Ramos (cell line): ENCODE results near the gene MUSK.
"Not testable (repeated sequence)": the region's sequence is repeated elsewhere in the genome, so short reads cannot be mapped to it uniquely, and the experiment has no call there.

ENCODE experiments used
- in situ Hi-C: fragments of 300-500 bp; cut with MboI; formaldehyde crosslinking; loops from one replicate; pipeline ENCODE4 v1.14.3; 2022; ENCODE audit warnings: low sequenced_read_pairs; ENCODE audit not compliant: unreplicated experiment

The MUSK gene

DNA sequence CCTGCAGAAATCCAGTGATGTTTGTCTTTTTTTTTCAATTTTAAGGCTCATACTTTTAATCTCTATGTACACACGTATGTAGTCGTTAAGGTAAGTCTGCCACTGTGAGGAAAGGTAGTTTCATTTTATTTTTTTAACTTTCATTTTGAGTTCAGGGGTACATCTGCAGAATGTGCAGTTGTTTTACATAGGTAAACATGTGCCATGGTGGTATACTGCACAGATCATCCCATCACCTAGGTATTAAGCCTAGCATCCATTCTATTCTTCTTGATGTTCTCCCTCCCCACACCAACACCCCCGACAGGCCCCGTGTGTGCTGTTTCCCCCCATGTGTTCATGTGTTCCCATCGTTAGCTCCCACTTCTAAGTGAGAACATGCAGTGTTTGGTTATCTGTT is 19.7 kb downstream of the MUSK start:
- in situ Hi-C loops = no loop called here

DNA sequence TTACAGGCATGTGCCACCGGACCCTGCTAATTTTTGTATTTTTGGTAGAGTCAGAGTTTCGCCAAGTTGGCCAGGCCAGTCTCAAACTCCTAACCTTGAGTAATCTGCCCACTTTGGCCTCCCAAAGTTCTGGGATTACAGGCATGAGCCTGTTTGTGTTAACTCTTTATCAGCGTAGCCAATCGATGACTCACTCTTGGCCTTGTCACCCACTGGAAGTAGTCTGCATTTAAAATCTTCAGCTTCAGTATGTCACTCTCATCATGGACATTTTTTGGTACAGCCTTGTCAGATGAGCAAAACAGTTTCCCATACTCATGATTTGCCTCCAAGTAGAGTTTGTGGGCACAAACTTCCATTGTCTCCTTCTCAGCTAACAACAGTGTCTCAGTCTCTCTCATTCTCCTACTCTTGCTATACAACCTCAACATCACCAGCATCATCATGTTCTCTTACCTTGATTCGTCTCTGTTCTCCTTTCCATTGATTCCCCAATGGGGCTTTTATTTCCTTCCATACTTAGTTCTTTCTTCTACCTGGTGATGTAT is 22.5 kb downstream of the MUSK start:
- in situ Hi-C loops = no loop called here

DNA sequence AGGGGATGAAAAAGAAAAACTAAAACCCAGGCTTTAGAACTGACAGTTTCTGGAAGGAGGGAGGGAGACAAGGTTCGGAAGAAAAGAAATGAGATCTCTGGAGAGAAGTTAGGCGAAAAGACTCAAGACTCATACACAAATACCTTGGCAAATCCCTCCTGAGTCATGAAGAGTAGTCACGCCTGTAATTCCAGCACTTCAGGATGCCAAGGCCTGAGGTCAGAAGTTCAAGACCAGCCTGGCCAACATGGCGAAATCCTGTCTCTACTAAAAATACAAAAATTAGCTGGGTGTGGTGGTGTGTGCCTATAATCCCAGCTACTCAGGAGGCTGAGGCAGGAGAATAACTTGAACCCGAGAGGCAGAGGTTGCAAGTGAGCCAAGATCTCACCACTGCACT is 27.3 kb downstream of the MUSK start:
- in situ Hi-C loops = not testable (repeated sequence)

DNA sequence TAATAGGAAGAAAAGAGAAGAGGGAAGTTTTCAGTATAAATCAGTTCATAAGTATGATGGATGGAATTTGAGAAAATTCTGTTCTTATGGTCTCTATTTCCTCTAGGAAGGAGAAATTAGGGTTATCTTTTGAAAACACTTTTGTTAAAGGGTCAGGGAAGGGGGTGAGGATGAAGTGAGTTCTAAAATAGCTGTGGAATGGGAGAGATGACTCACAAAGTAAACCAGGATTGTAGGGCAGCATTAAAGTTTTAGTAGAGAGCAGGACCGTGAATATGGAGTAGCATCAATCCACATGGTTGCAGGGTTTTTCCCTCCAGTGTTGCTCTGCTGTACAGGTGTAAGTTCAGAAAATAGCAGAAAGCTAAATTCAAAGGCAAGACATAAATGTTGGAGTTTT is 32.4 kb downstream of the MUSK start:
- in situ Hi-C loops = no loop called here

DNA sequence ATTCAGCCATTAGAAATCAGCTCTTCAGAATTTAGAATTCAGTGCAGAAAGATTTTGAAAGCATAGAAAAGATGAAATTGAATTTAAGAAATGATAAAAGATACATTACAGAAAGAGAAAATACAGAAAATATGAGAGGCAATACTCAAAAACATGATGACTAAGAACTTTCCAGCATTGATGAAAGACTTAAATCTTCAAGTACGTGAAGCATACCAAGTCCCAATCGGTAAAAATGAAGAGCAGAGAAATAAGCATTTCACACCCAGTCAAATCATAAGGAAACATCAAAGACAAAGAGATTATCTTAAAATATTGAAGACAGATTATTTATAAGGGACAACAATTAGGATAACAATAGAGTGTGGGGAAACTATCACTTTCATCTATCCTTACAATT is 35.1 kb downstream of the MUSK start:
- in situ Hi-C loops = no loop called here

DNA sequence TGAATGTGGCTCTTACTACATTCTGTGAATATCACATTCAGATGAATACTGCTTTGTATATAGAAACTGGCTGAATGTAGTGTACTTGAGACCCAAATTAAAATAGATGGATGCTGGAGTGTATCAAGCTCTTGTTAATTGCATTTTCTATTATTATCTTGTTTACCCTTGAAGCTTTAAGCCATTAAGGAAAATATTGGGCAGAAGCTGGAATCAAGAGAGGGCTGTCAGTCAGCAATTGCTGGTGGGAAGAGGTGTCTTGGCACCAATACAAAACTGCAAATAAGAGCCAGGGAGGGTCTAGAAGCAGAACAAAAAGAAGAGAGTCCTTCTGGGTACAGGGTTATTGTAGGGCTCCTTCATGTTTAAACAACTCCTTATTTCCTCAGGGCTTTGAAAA is 38.8 kb downstream of the MUSK start:
- in situ Hi-C loops = no loop called here

DNA sequence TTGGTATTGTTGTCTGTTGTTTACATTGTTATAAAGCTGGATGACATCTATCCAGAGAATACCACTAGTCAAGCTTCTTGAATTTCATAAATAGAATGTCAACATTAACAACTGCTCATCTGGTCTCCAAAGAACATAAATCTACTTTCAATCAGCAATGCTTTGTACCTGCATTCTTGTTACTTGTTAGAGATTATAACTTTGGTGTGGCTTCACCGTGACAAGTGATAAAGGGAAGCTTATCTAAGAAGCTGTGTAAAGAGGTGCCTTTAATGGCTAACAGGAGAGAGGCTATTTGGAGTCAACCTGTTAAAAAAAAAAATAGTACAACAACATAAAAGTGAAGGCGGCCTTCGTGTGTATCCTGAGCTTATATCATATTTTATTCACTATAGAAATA is 41.8 kb downstream of the MUSK start:
- in situ Hi-C loops = no loop called here

DNA sequence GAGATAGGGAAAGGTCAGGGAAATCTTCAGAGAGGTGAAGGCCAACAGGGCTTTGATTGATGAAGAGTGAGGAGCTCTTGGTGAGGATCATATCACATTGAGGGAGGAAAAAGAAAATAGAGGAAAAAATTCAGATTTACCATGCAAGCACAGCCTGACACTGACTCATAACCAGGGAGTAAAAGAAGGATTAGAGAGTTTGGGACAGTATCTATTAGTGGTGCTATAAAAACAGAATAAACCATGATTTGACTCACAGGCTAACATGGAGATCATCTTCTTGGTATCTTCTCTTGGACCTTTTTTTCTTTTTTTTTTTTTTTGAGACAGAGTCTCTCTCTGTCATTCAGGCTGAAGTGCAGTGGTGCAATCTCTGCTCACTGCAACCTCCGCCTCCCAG is 44.4 kb downstream of the MUSK start:
- in situ Hi-C loops = no loop called here

DNA sequence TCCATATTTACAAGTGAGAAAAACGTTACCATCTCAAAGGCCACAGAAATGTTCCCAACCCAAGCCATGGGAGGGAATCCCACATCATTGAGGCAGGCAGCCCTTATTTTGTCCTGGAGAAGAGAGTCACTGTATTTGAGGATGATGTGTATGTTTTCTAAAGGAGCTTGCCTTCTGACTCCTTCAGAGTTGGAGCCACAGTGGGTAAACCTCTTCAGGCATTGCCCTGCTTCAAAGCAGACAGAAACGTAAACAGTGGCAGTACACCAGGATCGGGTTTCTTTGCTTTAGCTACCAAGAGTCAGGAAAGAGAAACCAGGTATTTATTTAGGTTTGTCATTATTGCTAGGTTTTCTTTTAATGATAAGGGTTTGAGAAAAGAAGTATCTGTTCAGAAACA is 45.7 kb downstream of the MUSK start:
- in situ Hi-C loops = no loop called here

DNA sequence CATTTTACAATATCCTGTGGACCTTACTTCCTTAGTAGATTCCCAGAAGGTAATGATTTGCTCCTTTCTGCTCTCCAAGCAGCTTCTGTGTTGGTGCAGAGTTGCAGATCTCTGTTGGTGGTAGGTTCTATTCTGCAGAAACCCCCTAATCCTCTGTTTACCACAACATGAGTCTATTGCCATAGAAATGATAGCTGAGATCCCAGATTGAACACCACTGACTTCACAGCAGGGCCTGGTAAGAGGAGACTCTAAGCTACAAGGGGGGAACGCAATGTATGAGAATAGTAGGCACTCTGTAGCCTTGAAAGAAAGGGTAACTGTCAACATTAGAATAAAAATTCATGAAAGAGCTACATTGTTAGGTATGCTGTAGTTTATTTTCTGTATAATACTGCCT is 59.5 kb downstream of the MUSK start:
- in situ Hi-C loops = no loop called here

DNA sequence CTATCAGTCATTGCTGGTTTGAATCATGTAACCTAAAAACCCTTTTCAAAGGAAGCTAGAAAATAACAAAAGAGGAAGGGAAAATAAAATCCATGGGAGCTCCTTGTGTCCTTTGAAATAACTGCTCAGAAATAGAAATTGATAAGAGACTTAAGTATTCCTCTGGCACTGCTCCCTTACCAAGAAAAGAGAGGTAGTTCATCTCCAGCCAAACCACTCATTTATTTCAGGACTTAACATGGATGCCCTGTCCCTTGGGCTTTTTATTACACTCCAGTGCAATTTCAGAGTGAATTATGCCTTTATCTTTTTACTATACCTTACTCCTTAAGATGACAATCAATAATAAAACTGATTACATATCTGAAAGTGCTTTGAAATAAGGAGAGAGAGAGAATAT is 61.0 kb downstream of the MUSK start:
- in situ Hi-C loops = no loop called here

DNA sequence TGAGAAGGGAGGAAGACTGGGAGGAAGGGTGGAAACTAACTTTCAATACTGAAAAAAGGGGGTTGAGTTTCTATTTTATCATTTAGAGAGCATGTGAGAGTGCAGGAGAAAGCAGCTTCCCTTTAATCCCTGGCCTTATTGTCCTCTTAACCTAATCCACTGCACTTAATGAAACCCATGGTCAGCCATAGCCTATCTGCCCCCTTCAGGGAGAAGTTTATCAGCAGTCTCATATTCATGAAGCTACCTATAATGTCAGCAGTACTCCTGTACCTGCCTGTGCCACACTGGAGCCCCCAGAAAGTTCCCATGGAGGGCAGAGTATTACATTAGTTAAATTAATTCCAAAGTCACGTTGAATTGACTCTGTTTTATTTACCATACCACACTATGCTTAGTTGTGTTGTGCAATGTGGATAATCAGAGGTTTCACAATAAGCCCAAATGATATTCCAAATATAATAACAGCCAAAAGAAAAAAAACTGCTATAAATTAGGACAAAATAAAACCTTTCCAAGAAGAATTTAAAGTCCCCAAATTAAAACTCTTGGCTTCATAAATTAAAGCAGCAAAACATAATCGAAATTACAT is 62.9 kb downstream of the MUSK start:
- in situ Hi-C loops = no loop called here

DNA sequence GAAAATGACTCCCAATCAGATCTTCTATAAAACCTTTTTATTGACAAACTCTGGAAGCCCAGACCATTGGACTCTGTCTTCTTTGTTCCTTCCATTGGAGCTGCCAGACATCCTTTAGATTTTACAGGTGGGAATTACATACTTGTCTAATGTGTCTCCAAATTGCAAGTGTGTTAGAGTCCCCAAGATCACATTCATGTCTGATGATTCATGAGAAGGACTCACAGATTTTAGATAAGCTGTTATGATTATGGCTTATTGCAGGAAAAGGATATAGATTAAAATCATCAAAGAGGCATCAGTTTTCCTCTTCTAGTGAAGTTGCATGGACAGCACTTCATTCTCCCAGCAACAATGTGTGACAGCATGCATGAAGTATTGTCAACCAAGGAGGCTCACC is 70.4 kb downstream of the MUSK start:
- in situ Hi-C loops = no loop called here

DNA sequence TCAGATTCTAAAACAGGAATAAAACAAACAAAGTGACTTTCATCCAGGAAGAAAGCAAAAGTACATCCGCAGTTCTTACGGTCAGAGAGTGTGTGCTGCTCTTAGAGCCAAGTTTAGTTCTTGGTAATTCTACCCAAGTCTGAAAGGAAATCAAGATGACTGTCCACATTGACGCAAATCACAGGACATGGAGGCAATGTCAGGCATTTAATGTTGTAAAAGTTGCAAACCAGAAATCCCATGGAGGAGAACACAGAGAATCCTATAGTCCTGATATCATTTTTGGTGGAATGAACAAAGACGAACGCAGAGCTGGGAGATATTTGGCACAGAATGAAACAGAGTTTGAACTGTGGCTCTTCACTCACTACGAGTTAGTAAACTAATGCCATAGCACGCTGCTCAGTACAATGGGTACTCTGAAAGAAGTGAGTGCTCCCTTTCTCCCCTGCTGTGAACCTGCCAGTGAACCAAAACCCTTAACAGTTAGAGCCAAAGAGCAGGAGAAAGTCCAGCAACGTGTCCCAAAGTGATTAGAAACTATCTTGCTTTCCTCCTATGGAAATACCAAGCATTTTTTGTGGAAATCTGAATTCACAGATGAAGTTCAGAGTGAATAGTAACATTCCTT is 74.3 kb downstream of the MUSK start:
- in situ Hi-C loops = no loop called here

DNA sequence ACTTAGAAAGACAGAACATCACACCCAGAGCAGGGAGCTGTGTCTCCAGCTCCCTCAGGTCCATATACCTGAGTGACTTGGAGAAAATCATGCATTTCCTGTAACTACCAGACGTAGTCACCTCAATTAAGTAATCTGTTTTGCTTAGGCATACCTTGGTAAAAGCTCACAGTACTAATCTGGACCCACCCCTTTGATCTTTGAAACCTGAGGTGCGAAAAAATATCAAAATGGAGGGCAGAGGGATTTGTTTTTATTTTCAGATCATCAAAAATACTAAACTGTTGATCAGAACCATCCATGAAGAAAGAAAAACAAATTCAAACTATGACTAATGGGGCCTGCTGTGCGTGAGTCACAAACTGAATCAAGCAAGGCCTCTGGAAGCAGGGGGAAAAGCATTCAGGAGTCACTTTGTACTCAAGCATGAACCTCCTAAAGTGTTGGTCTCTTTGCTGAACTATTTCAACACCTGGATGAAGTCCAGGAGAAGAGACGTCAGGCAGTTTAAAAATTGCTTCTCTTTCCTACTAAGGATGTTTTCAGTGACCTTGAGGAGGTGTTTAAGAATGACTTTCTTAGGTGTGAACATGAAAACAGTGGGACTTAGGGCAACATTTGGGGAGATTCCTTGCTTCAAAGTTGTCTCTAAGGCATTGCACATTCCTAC is 76.3 kb downstream of the MUSK start:
- in situ Hi-C loops = no loop called here

DNA sequence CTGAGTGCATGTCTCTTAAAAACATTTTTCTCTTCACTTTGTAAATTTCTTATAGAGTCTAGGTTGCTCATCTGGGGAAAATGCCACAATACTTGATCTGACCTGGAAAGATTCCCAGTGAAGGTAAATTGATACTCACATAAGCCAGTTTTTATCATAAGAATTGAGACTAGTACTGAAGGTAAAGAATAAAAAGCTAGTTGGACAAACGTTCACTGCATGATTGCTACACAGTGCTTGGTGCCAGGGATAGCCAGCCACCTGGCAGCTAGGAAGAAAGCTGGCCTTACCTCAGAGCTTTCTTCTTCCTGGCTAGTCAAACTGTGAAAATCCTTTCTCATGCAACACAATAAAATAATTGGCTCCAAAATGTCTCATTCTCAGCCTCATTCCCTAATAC is 77.1 kb downstream of the MUSK start:
- in situ Hi-C loops = no loop called here

DNA sequence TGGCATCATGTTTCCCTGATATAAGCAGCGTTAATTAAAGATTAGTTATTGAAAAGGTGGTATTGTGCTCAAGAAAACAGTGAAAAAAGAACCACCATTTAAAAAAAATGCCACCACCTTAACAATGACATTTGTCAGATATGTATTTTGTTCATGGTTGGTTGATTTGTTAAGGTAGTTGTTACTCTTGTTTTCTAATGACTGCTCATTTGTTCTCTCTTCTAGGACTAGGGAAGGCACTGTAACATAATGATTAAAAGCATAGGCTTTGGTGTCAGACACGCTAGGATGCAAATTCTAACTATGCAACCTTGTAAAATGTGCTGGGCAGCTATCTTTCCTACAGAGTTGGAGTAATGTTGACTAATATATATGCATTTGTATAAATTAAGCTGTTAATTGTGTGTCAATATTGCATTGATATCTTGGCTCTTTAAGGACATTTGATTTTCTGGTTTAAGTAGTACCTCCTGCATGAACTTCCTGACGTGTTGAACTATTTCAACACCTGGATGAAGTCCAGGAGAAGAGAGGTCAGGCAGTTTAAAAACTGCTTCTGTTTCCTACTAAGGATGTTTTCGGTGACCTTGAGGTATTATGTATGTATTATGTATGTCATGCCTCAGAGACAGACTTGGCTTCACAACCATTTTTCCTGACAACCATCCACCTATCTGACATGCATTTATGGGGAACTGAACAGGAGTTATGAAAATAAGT is 77.8 kb downstream of the MUSK start:
- in situ Hi-C loops = no loop called here

DNA sequence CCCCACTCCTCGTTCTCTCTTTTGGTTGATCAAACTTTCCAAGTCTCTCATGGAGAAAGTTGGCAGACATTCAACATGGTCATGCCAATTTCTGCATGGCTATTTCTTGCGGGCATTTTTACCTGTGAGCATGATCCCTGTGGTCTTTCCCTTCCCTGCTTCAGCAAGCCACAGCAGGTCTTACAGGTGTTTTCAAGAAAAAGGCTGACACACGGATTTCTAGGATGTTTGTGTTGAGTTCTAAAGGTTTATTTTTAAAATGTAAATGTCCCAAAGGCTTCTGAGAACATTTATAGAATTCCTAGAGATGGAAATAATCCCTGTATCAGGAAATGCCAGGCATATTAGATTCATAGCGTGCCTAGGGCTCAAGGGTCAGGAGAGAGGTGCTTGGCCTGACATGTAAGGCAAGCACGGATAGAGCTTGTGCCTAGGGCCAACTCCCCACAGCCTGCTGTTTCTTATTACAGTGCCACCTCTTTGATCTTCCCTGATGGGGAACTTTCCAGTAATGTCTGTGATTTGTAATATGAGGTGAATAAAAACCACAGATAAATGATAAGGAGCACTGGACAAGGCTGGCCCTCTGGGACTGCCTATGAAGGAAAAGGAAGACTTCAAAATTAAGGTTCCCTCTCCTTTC is 79.8 kb downstream of the MUSK start:
- in situ Hi-C loops = no loop called here

DNA sequence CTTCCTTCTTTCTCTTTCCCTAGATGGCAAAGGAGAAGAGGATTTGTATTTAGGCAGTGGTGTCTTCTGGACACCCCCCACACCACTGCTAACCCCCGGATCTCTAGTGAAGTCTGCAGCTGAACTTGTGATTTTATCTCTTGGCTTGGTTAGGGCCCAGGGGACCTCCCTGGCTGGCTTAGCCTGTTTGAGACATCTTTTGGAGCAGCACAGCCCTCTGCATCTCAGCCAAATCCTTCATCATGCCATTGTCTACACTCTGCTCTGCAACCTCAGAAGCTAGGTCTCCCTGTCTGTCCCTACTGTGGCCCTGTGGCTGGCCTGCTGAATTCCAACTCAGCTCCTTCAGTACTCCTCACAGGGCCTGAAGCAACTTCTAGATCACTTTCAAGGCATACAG is 81.7 kb downstream of the MUSK start:
- in situ Hi-C loops = no loop called here

DNA sequence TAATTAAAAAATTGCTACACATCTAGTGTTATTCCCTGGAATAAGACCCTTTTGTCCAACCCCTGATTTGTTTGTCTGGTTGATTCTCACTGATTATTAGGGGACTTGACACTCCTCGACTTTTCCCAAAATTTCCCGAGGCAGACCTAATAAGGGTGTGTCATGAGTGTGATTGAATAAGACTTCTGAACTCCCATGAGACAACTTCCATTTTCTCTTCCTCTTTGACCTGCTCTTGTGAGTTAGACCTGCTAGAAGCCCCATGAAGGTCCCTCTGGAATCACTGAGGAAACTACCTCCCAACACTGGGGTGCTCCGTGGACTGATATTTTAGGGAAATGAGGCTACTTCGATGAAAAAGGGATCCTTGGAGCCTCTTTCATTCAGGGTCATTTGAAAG is 83.4 kb downstream of the MUSK start:
- in situ Hi-C loops = no loop called here

DNA sequence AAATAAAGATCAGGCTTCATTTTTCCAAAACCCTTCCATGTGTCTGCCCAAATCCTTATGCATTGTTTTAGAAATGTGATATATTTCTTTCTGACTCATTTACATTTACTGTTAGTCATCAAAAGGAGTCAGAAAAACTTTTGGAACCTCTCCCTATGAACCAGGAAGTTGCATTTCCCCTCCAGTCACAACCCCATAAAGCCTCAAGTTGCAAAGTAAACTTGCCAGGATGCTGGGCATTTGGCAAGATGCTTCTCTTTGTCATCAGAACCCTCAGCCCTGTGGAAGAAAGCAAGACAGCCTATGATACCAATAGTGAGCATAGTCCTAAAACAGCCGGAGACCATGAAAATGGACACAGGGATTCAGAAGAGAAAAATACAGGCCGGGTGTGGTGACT is 84.2 kb downstream of the MUSK start:
- in situ Hi-C loops = no loop called here
